ENCODE data around the gene SZT2.
A peak's percentile ranks its signal among the peaks of the same experiment; 100 is the strongest.

Gene SZT2

DNA sequence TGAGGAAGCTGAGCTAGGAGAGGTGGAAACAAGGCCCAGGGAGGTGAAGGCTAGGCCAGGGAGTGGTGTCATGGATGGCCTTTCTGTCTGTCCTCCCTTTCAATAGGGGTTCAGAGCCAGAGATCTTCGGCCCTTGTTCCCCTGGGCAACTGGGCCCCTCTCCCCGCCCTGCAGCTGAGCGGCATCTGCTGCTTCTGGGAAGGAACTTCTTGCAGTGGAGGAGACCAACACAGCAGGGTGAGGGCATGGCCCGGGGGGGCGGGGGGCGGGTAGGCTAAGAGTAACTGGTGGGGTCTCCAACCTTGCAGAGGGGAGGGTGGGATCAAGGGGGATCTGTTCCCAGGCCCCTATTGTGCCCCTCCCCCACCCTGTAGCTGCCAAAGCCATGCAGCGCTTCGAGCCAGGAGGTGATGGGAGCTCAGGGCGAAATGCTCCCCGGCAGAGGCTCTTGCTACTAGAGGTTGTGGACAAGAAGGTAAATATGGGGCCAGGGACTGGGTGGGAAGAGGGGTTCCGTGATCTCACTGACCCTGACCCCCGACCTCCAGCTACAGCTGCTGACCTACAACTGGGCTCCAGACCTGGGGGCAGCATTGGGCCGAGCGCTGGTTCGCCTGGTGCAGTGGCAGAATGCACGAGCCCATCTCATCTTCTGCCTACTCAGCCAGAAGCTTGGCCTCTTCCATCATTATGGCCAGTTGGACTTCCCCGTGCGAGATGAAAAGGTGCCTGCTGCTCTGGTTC, 52.4 kb downstream of the SZT2 start:
- no peak for DNase-seq (ENCODE audit: low read depth)

- DNase-seq (ENCODE audit: low read depth) = no peak
These were observed 53.1 kb downstream of the SZT2 start for GRCh38 chr1:43442756-43443155.

DNA sequence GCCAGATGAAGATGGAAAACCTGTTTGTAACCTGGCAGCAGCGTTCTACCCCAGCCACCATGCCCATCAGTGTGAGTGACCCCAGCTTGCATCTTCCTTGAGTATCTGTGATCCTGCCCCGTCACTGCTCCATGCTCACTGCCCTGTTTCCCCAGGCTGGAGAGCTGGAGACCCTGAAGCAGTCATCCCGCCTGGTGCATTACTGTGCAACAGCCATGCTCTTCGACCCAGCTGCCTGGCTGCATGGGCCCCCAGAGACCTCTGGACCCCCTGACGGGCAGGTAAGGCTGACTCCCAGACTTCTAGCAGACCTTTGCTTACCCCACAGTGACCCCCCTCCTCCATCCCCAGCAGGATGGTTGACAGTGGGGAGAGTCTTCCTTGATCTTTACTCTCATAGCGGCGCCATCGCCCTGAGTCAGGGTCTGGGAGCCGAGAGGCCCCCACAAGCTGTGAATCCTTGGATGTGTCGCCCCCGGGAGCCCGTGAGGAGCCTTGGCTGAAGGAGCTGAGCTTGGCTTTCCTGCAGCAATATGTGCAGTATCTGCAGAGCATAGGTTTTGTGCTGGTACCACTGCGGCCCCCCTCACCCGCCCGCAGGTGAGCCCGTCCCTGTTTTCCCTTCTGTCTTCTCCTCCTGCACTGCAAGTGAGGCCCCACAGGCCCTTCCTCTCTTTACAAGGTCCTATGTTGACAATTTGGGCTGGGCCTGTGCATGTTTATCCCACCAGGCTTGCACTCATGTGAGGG, 53.7 kb downstream of the SZT2 start:
- DNase-seq (ENCODE audit: low read depth) = no peak

DNA sequence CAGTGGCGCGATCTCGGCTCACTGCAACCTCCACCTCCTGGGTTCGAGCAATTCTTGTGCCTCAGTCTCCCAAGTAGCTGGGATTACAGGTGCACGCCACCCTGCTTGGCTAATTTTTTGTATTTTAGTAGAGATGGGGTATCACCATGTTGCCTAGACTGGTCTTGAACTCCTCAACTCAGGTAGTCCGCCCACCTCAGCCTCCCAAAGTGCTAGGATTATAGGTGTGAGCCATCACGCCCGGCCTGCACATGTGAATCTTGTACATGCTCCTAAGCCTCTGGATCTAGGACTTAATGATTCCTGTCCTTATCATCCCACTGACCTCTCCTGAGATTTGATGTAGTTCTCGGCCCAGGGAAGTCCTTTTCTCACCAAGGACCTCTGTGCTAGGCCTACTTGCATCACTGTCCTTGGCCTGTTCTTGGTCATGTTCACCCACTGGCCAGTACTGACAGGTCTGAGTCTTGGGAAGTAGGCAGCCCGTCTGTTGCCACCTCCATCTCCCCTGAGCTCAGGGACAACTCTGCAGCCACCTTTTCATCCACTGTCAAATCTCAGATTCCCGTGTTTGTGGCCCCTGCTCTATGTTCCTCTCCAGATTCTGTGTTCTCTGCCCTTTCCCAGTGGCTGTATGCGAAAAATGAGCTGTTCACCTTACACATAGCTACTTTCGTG, 54.6 kb downstream of the SZT2 start:
- no peak for DNase-seq (ENCODE audit: low read depth)

GRCh38 chr1:43444836-43445235, 55.1 kb downstream of the SZT2 start:
- DNase-seq (ENCODE audit: low read depth) = no peak

DNA sequence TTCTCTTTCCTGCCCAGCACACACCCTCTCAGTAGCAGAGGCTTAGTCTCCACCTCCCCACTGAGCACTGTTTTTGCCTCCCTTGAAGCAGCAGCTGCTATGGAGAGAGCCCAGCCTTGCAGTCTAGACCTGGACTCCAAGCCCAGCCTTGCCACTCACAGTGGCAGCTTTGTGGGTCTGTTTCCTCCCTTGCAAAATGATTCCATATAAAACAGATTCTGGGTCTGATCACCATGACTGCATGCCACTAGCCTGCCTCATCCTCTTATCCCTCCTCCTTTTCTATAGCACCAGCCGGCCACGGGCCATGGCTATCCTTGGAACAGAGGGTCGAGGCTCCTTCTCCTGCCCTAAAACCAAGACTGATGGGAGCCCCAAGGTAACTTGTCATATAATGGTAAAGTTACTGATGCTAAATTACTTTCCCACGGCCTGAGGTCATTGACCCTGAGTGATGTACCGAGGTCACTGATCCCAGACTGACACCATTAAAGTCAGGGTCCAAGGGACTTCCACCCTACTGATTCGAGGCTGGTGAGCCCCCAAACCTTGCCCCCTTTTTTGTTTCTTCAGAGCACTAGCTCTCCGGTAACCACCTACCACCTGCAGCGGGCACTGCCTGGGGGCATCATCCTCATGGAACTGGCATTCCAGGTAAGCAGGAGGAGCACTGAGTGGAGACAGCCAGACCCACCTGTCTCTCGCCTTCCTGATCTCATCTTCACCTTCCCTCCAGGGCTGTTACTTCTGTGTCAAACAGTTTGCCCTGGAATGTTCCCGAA, 56.1 kb downstream of the SZT2 start:
- no peak for DNase-seq (ENCODE audit: low read depth)

- no peak for DNase-seq (ENCODE audit: low read depth)
These were observed 56.7 kb downstream of the SZT2 start for GRCh38 chr1:43446388-43446740.

- no peak for DNase-seq (ENCODE audit: low read depth)
These were observed 57.5 kb downstream of the SZT2 start for GRCh38 chr1:43446881-43447835.

- no peak for DNase-seq (ENCODE audit: low read depth)
These were observed 58.4 kb downstream of the SZT2 start for GRCh38 chr1:43447891-43448708.

DNA sequence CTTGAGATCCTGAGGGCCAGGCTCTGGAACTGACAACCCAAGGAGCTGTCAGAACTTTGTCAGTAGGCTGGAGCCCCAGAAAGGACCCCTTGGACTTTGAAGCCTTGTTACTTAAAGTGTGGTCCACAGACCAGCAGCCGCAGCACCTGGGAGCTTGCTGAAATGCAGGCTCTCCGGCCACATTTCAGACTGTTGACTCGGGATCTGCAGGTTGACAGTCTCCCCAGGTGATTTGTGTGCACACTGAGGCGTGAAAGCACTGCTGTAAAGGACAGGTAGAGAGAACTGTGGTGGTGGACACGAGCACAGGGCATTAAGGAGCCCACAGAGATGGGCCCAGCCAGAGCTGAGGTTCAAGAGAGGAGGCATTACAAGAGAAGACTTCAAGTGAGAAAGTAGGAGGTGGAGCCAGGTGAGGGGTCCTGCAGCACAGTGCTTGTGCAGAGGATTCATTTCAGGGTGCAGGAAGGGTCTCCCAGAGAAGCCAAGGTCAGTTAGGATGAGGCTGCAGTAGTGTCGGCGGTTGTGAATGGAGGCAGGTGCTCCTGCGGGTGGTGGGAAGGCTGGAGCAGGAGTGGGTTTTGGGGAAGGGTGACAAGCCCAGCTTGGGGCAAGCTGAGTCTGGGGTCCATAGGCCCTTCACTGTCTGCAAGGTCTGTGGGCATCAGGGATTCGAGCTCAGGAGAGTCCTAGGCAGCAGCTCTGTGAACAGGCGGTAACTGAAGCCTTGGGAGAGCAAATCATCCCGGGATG, 59.4 kb downstream of the SZT2 start:
- DNase-seq (ENCODE audit: low read depth) = no peak

DNA sequence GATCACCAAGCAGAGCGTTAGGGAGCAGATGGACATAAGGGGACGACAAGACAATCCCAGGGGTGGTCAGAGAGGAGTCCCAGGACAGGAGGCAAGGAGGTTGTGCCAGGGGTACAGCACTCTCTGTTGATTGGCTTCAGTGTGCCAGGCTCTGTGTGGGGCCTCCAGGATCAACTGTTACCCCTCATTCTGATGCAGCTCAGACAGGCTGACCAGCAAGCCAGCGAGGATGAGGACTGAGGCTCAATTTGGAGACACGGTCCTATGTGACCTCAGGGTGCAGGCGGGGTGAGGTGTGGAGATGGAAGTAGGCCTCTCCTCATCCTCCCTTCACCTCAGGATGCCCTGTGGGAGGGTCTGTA, 60.0 kb downstream of the SZT2 start:
- no peak for DNase-seq (ENCODE audit: low read depth)

DNA sequence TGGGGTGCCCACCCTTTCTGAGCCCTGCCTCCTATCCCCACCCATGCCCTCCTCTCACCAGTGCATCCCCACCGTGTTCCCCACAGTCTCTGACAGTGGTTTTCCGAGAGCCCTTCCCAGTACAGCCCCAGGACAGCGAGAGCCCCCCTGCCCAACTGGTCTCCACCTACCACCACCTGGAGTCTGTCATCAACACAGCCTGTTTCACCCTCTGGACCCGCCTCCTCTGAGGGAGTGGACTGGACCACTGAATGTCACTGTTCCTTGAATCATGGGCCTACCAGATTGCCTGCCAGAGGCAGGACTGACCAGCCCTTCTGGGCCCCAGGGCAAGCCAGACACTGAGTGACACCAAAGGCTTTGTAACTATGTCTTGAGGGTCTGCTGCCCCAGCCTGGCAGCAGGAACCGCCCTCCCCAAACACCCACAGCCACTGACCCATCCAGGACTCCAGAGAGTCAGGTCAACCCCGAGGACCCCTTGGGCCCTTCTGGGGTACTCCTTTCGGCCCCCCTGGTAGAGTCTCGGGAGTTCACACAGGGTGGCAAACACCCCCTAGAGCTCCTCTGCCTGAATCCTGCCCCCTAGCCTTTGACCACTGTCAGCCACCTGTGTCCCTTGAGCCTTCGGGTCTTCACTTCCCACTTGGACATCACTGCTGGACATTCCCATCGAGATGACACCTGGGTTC, 60.7 kb downstream of the SZT2 start:
- DNase-seq (ENCODE audit: low read depth) = no peak

DNA sequence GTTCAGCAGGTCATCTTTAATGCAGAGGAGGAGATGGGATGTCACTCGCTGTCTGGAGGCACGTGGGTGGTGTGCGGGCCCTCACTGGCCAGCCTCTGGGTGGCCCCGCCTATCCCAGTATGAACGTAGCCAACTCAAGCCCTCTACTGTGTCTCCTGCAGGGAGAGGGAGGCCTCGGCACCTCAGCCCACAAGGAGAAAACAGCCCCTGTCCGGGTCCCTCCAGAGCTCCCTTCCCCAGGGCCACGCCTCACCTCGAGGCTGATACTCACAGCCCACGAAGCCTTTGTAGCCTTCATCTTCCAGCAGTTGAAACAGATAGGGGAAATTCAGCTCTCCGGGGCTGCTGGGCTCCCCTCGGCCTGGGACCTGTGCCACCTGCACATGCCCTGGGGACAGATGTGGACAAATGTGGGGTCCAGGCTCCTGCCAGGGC, 61.5 kb downstream of the SZT2 start:
- no peak for DNase-seq (ENCODE audit: low read depth)

- no peak for DNase-seq (ENCODE audit: low read depth)
These were observed 62.2 kb downstream of the SZT2 start for GRCh38 chr1:43451701-43452532.

GRCh38 chr1:43452789-43453441, 63.2 kb downstream of the SZT2 start:
- DNase-seq (ENCODE audit: low read depth) = no peak

- DNase-seq (ENCODE audit: low read depth) = peak; percentile 40
These were observed 64.0 kb downstream of the SZT2 start, which contains the start of gene HYI for GRCh38 chr1:43453442-43454269. TSS of gene HYI (minus strand) at chr1:43453931. CDS start at chr1:43453793, 138 bp downstream.

Measured in stimulated activated CD8-positive, alpha-beta memory T cell treated with anti-CD3 and anti-CD28 coated beads, Interleukin-4, amount 100 ng/mL, for 24 hours (primary cell).